ENCODE measurements around the gene DCPS.
"Not testable (repeated sequence)": the region's sequence is repeated elsewhere in the genome, so short reads cannot be mapped to it uniquely, and the experiment has no call there.

Gene DCPS

GRCh38 chr11:126290887-126291286, 13.0 kb upstream of the DCPS start:
- DNase-seq: no peak

GRCh38 chr11:126293726-126294125, 10.1 kb upstream of the DCPS start:
- no peak for DNase-seq

GRCh38 chr11:126297004-126297403, 6.9 kb upstream of the DCPS start:
- DNase-seq: no peak

GRCh38 chr11:126304457-126305075, 706 bp downstream of the DCPS start:
- peak; percentile 24 for DNase-seq

- DNase-seq: peak; percentile 54
Measured at GRCh38 chr11:126305699-126306098, 1.8 kb downstream of the DCPS start.

- DNase-seq: peak; percentile 32
Measured at GRCh38 chr11:126307706-126308105, 3.8 kb downstream of the DCPS start.

GRCh38 chr11:126308271-126308671, 4.4 kb downstream of the DCPS start:
- no peak for DNase-seq

GRCh38 chr11:126308771-126309170, 4.9 kb downstream of the DCPS start:
- not testable (repeated sequence) for DNase-seq

- peak; percentile 60 for DNase-seq
Measured at GRCh38 chr11:126310200-126310991, 6.5 kb downstream of the DCPS start.

- DNase-seq: no peak
Measured at GRCh38 chr11:126310992-126311310, 7.1 kb downstream of the DCPS start.

- DNase-seq: no peak
Measured at GRCh38 chr11:126311401-126312291, 7.8 kb downstream of the DCPS start.

- DNase-seq: no peak
Measured at GRCh38 chr11:126312961-126313360, 9.1 kb downstream of the DCPS start.

- no peak for DNase-seq
Measured at GRCh38 chr11:126313826-126314225, 10.0 kb downstream of the DCPS start.

- no peak for DNase-seq
Measured at GRCh38 chr11:126317432-126317755, 13.5 kb downstream of the DCPS start.

- DNase-seq: peak; percentile 39
Measured at GRCh38 chr11:126317756-126318573, 14.1 kb downstream of the DCPS start.

- DNase-seq: peak; percentile 50
Measured at GRCh38 chr11:126318574-126319373, 14.9 kb downstream of the DCPS start.

- DNase-seq: no peak
Measured at GRCh38 chr11:126319374-126319740, 15.5 kb downstream of the DCPS start.

GRCh38 chr11:126322996-126323395, 19.1 kb downstream of the DCPS start:
- DNase-seq: no peak

- DNase-seq: no peak
Measured at GRCh38 chr11:126327281-126328000, 23.6 kb downstream of the DCPS start.

- DNase-seq: no peak
Measured at GRCh38 chr11:126328001-126328390, 24.1 kb downstream of the DCPS start.

- no peak for DNase-seq
Measured at GRCh38 chr11:126328444-126328843, 24.6 kb downstream of the DCPS start.

Measured in activated CD4-positive, alpha-beta T cell treated with anti-CD3 and anti-CD28 coated beads, Interleukin-2, amount 50 U/mL, for 16 hours (primary cell).